DND-41 (cell line): ENCODE data around the gene CHN2.
A peak's percentile ranks its signal among the peaks of the same experiment; 100 is the strongest.

ENCODE experiments used
- ATAC-seq: fragments of 200-7000 bp; cut with Tn5 transposase; 3 replicates; pipeline ENCODE4 v1.9.1; 2021; ENCODE audit warnings: low read depth; ENCODE audit not compliant: insufficient read depth
- DNase-seq: peaks from one replicate; pipeline ENCODE4 v3.0.0-alpha.2; 2020
- H2AFZ ChIP-seq: 2 replicates; pipeline ENCODE4 v1.6.0; 2012; ENCODE audit warnings: low read depth, low read length
- H3K27ac ChIP-seq: 2 replicates; pipeline ENCODE4 v1.5.1; 2012; ENCODE audit warnings: low read length, inconsistent platforms
- H3K27me3 ChIP-seq: fragments of 200-600 bp; sonication (generic); 2 replicates; pipeline ENCODE4 v1.6.0; 2012; ENCODE audit warnings: low read length, mild to moderate bottlenecking, inconsistent platforms; ENCODE audit not compliant: insufficient read depth, poor library complexity
- H3K36me3 ChIP-seq: 2 replicates; pipeline ENCODE4 v1.5.1; 2012; ENCODE audit warnings: low read length, inconsistent platforms; ENCODE audit not compliant: insufficient read depth
- H3K4me1 ChIP-seq: 2 replicates; pipeline ENCODE4 v1.5.1; 2012; ENCODE audit warnings: mild to moderate bottlenecking, low read length; ENCODE audit not compliant: insufficient read depth
- H3K4me2 ChIP-seq: 2 replicates; pipeline ENCODE4 v1.6.0; 2012; ENCODE audit warnings: mild to moderate bottlenecking, moderate library complexity, low read length, inconsistent platforms; ENCODE audit not compliant: insufficient read depth
- H3K4me3 ChIP-seq, 2 experiments: fragments of 200-600 bp in 1 of 2; shearing (Covaris generic) in 1 of 2; 2 replicates each; pipeline ENCODE4 v1.5.1; 2012 to 2016; ENCODE audit warnings: inconsistent platforms in 2 of 2, low read length in 2 of 2, mild to moderate bottlenecking in 2 of 2, low read depth in 1 of 2, moderate library complexity in 1 of 2
- H3K79me2 ChIP-seq: 2 replicates; pipeline ENCODE4 v1.6.0; 2012; ENCODE audit warnings: low read length, inconsistent platforms; ENCODE audit not compliant: insufficient read depth
- H3K9ac ChIP-seq: 2 replicates; pipeline ENCODE4 v1.6.0; 2012; ENCODE audit warnings: low read depth, mild to moderate bottlenecking, inconsistent platforms, low read length, moderate library complexity
- H3K9me3 ChIP-seq: 2 replicates; pipeline ENCODE4 v1.5.1; 2012; ENCODE audit warnings: low read length, moderate library complexity, mild to moderate bottlenecking, inconsistent platforms; ENCODE audit not compliant: insufficient read depth, severe bottlenecking
- H4K20me1 ChIP-seq: 2 replicates; pipeline ENCODE4 v1.6.0; 2012; ENCODE audit warnings: low read length; ENCODE audit not compliant: insufficient read depth
- EZH2 ChIP-seq: IDR thresholded peaks from 3 replicates; pipeline ENCODE4 v1.6.1; 2012; ENCODE audit warnings: borderline replicate concordance, low read depth, mild to moderate bottlenecking, moderate library complexity, low read length, inconsistent platforms; ENCODE audit not compliant: severe bottlenecking
- TF ChIP-seq, protein P1 (sequence below): IDR thresholded peaks from 2 replicates; pipeline ENCODE4 v1.5.1; 2012; ENCODE audit warnings: borderline replicate concordance, low read length, moderate library complexity, mild to moderate bottlenecking; ENCODE audit not compliant: poor library complexity, severe bottlenecking; ENCODE audit errors: extremely low read depth

Gene CHN2

DNA sequence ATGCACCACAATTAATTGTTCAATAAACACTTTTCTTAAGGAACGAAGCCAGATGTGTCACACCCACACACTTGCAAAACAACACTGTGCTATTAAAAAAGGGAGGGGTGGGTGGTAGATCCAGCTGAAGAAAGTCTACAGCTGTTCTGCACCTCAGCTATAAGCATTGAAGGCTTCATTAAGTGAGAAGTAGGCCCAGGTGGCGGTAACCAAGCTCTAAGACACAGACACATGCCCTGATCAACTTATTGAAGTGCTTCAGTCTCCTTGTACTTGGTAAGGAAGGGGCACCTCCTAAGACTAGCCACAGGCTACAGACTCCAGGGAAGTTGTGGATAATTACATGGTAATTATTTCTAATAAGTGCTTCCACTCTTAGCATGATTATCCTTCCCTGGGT lies 43.7 kb upstream of the CHN2 start:
- H3K9ac ChIP-seq: no peak overlapping the region
- H3K9me3 ChIP-seq: no peaks in the 10 kb centered on the region
- no peak overlapping the region for H3K4me2 ChIP-seq
- no peak overlapping the region for H2AFZ ChIP-seq
- no peak for DNase-seq
- H3K27me3 ChIP-seq: no peaks in the 10 kb centered on the region
- no peaks in the 10 kb centered on the region; the same call in 1 of the 2 replicates for H3K36me3 ChIP-seq
- H3K79me2 ChIP-seq: peaks cover 7% of the 10 kb centered on the region
- TF ChIP-seq, protein P1, sequence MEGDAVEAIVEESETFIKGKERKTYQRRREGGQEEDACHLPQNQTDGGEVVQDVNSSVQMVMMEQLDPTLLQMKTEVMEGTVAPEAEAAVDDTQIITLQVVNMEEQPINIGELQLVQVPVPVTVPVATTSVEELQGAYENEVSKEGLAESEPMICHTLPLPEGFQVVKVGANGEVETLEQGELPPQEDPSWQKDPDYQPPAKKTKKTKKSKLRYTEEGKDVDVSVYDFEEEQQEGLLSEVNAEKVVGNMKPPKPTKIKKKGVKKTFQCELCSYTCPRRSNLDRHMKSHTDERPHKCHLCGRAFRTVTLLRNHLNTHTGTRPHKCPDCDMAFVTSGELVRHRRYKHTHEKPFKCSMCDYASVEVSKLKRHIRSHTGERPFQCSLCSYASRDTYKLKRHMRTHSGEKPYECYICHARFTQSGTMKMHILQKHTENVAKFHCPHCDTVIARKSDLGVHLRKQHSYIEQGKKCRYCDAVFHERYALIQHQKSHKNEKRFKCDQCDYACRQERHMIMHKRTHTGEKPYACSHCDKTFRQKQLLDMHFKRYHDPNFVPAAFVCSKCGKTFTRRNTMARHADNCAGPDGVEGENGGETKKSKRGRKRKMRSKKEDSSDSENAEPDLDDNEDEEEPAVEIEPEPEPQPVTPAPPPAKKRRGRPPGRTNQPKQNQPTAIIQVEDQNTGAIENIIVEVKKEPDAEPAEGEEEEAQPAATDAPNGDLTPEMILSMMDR: no peak
- TF ChIP-seq EZH2: no peak
- H3K27ac ChIP-seq: no peak overlapping the region
- peaks cover 49% of the 10 kb centered on the region for H3K4me1 ChIP-seq
- no peak for ATAC-seq
- H3K4me3 ChIP-seq: no peak overlapping the region
- no peaks in the 10 kb centered on the region for H4K20me1 ChIP-seq

DNA sequence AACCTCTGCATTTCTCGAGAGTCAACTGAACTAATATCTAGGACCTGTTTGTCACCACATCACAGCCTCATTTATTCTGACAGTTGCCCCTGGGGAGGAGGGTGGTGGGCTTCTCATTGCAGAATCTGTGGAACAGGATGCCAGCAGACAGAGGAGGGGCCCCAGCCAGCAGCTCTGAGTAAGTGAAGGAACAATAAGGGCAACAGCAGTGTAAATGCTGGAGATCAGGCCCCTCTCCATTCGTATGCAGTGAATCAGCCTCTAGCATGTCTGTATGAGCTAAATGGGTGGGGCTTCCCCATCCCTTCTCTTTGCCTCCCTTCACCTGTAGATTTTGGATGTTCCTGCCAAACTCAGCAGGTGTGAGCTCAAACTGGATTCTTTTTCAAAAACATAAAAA lies 40.5 kb upstream of the CHN2 start:
- H3K27me3 ChIP-seq: no peaks in the 10 kb centered on the region
- ATAC-seq: peak; percentile 62
- H3K27ac ChIP-seq: peak overlapping the region; percentile 1; the same call in 1 of the 2 replicates

DNA sequence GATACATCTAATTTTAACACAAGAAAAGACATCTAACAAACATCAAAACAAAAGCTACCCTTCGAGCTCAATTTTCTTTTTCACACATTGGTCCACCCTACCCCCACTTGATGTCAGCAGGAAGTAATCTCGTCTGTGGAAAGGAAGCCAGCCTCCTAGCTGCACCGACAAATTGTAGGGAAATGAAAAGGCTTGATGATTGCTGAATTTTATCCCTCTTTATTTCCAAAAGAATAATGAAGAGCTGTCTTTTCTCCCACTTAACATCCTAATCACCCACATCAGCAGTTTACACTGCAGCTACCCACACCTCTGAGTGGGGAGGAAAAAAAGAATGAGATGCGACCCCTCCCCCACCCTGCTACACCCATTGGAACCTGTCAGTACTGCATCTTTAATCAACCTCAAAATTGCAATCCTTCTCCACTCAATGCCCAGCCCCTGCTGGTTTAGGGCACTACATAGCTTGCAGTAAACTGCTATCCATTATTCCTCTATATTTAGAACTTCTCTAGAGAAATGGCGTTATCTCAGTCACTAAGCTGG lies 37.6 kb upstream of the CHN2 start:
- H3K27me3 ChIP-seq: no peaks in the 10 kb centered on the region
- H3K9me3 ChIP-seq: no peaks in the 10 kb centered on the region
- ATAC-seq (peak; percentile 86), DNase-seq (peak; percentile 79)
- peak overlapping the region; percentile 63 for H2AFZ ChIP-seq
- no peaks in the 10 kb centered on the region for H3K36me3 ChIP-seq
- peak overlapping the region; percentile 55 for H3K4me2 ChIP-seq
- peaks cover 62% of the 10 kb centered on the region for H3K4me1 ChIP-seq
- peak overlapping the region; percentile 77 for H3K27ac ChIP-seq
- peak overlapping the region in 1 of 2 experiments; percentile 47; a peak in 2 of 4 replicates for H3K4me3 ChIP-seq
- no peaks in the 10 kb centered on the region for H4K20me1 ChIP-seq
- H3K79me2 ChIP-seq: no peaks in the 10 kb centered on the region
- peak overlapping the region; percentile 43 for H3K9ac ChIP-seq
- TF ChIP-seq, protein P1: peak; percentile 43
- no peak for TF ChIP-seq EZH2

More for the DNA sequence above, 40.5 kb upstream of the CHN2 start:
- H3K4me2 ChIP-seq: no peak overlapping the region
- no peak overlapping the region for H3K4me3 ChIP-seq
- no peak overlapping the region for H3K9ac ChIP-seq
- H3K9me3 ChIP-seq: no peaks in the 10 kb centered on the region
- no peaks in the 10 kb centered on the region for H3K36me3 ChIP-seq
- peaks cover 64% of the 10 kb centered on the region for H3K4me1 ChIP-seq
- no peak overlapping the region for H2AFZ ChIP-seq
- peak; percentile 72 for DNase-seq
- H3K79me2 ChIP-seq: no peaks in the 10 kb centered on the region
- TF ChIP-seq, protein P1: no peak
- TF ChIP-seq EZH2: no peak
- H4K20me1 ChIP-seq: no peaks in the 10 kb centered on the region
